AML-193 (cell line): Measurements from ENCODE around the gene ANKRD30A.
"Not testable (repeated sequence)": the region's sequence is repeated elsewhere in the genome, so short reads cannot be mapped to it uniquely, and the experiment has no call there.

ENCODE experiments used
- DNase-seq, 2 experiments: peaks; one replicate each; lab custom pipeline; 2025; lab: John Stamatoyannopoulos, UW

Gene ANKRD30A, protein sequence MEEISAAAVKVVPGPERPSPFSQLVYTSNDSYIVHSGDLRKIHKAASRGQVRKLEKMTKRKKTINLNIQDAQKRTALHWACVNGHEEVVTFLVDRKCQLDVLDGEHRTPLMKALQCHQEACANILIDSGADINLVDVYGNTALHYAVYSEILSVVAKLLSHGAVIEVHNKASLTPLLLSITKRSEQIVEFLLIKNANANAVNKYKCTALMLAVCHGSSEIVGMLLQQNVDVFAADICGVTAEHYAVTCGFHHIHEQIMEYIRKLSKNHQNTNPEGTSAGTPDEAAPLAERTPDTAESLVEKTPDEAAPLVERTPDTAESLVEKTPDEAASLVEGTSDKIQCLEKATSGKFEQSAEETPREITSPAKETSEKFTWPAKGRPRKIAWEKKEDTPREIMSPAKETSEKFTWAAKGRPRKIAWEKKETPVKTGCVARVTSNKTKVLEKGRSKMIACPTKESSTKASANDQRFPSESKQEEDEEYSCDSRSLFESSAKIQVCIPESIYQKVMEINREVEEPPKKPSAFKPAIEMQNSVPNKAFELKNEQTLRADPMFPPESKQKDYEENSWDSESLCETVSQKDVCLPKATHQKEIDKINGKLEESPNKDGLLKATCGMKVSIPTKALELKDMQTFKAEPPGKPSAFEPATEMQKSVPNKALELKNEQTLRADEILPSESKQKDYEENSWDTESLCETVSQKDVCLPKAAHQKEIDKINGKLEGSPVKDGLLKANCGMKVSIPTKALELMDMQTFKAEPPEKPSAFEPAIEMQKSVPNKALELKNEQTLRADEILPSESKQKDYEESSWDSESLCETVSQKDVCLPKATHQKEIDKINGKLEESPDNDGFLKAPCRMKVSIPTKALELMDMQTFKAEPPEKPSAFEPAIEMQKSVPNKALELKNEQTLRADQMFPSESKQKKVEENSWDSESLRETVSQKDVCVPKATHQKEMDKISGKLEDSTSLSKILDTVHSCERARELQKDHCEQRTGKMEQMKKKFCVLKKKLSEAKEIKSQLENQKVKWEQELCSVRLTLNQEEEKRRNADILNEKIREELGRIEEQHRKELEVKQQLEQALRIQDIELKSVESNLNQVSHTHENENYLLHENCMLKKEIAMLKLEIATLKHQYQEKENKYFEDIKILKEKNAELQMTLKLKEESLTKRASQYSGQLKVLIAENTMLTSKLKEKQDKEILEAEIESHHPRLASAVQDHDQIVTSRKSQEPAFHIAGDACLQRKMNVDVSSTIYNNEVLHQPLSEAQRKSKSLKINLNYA (N-terminal part only)

DNA sequence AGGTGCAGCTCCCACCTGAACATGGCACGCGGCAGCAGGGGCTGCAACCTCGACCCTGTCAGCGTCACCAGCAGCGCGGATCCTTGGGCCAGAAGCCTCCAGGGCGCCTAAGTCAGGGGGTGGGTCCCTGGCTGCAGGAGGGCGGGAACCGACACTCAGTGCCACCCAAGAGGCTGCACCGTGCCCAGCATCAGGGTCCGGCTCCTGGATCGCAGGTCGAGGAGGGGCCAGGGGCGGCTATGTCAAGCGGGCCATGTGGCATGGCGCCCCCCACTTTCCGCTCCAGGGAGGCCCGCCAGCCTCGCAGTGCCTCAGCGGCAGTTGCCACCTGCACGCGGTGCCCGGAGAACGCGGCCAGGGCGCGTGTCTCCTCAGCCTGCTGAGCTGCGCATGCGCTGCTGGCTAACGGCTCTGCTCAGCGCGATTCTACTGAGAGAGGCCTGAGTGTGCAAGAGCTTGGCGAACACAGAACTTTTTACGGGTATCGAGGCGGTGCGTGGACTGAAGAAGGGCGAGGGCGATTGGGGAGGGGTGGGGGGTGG lies at the start of gene ANKRD30A:
Gene ANKRD30A (plus strand): TSS at position 408 of the 542 bp plus-strand sequence. CDS start 190 bp downstream, outside the sequence.
- DNase-seq = no peak

DNA sequence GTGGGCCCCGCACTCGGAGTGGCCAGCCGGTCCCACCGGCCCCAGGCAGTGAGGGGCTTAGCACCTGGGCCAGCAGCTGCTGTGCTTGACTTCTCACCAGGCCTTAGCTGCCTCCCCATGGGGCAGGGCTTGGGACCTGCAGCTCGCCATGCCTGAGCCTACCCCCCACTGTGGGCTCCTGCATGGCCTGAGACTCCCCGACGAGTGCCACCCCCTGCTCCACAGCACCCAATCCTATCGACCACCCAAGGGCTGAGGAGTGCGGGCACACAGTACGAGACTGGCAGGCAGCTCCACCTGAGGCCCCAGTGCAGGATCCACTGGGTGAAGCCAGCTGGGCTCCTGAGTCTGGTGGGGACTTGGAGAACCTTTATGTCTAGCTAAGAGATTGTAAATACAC lies 49.3 kb upstream of the ANKRD30A start:
- DNase-seq = not testable (repeated sequence)

DNA sequence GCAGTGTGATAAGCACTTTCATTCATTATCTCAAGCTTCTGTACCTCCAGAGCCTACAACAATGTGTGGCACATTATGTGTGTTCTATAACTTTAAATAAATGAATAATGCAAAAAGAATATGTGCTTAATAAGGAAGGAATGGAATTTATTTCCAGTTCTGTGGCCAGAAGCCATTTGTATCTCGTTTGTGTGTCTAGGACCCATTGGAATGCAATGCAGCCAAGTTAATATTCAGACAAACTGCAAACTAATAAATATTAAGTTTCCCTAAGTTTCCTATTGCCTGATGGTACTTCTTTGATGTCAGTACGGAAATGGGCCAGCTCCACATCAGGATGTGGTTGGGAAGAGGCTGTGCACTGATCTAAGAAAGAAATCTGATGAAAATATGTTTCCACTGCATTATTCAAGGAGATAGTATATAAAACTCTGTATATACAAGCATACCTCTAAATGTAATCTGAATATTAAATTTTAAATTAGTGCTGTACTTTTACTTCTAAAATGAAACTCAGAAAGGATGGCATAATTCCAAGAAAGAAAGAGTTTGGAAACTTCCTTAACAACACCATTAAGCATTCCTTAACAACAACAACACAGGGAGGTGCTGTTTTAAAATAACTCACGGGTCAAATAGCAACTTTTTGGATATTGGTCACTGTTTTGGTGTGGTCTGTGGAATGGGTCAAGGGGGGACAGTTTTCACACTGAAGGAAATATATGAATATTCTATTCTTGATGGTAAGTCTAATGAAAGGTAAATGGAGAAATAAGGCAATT lies 29.4 kb upstream of the ANKRD30A start:
- DNase-seq = no peak

DNA sequence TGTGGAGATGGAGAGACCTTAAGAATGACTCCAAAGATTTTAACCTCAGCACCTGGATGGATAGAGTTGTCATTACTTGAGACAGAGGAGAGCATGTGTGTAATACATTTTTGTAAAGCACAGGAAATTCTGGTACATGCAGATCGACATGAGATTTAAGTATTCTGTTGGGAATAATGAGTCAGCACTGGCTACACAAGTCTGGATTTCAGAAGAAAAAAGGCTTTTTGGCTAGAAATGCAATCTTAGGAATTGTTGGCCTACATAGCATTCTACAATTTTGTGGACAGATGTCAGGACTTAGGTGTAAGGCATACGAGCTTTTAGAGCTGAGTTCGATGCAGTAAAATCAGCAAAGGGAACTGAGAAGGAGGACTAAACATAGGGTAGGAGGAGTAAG lies 24.1 kb upstream of the ANKRD30A start:
- DNase-seq = no peak

DNA sequence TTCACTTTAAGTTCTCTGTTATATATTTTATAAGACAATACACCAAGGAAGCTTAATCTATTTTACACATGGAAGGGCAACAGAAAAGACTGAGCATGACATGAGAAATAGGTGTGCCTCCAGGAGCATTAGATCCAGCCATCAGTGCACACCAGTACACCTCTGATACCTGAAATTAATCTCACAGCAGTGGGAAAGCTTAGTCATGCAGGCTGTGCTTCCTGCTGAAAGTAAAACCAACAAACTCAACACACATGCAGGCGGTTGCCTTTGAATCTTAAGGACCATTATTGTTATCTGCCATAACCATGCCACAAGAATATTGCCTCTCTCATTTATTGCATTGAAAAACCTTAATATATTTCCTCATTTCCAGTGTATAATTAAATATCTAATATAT lies 16.4 kb upstream of the ANKRD30A start:
- no peak for DNase-seq

DNA sequence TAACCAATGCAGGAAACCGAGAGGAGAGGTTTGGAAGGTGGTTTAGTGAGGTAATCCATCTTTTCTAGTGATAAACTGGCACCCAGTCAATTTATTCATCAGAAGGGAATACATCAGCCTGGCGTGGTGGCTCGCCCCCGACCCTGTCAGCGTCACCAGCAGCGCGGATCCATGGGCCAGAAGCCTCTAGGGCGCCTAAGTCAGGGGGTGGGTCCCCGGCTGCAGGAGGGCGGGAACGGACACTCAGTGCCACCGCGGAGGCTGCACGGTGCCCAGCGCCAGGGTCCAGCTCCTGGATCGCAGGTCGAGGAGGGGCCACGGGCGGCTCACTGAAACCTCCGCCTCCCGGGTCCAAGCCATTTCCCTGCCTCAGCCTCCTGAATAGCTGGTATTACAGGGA lies 866 bp upstream of the ANKRD30A start:
- DNase-seq = no peak

DNA sequence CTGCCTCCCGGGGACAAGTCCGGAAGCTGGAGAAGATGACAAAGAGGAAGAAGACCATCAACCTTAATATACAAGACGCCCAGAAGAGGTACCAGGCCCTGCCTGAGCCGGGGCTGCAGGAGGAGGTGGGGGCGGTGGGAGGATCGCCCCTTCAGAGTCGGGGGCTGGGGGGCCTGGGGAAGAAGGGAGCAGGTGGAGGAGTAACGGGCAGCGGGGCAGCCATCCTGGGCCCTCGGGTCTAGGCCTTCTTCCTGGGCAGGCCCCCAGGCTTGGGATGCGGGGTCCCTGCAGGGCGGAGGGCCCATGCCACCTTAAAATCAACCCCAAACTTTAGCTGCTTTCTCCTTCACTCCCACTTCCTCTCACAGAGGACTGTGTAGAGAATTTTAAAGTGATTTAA lies 523 bp downstream of the ANKRD30A start:
- DNase-seq = no peak

DNA sequence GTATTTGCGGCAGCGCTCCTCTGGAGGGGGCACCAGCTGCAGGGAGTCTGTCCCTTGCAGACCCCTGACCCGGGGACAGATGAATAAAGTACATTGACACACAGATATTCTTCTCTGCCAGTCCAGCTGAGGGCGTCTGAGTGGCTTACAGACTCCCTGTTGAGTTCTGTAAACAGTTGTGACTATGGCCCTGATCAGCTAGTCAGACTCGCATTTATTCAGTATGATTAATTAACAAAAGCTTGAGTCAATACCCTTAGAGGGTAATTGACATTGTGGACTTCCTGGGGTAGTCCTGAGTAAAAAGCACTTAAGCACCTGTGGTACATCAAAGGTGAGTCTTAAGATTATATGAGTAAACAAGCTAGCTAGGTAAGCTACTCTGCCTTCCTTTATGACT lies 21.0 kb downstream of the ANKRD30A start:
- DNase-seq = no peak

DNA sequence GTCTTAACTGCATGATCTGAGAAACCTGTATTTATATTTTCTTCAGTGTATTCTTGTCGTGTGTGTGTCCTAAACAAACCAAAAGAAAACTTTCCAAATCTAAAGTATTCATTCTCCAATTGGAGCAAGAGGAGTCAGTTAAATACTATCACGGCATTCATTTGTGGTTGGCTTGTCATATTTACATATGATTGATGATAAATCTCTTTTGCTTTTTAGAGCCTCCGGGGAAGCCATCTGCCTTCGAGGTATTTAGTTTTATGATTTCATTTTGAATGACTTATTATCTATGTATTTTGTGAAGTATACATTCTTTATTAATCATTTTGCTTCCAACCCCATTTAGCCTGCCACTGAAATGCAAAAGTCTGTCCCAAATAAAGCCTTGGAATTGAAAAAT lies 37.0 kb downstream of the ANKRD30A start:
- not testable (repeated sequence) for DNase-seq

DNA sequence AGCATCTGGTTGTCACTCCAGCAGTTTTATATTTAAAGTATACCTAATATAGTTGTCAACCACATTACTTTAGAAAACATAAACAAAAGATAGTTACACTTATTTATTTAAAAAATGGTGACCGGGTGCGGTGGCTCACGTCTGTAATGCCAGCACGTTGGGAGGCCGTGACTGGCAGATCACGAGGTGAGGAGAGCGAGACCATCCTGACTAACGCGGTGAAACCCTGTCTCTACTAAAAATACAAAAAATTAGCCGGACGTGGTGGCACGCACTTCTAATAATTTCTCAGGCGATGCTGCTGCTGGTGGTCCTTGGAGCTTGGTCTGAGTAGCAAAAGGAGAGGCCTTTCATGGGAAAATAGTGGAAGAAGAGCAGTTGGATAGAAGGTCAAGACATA lies 46.5 kb downstream of the ANKRD30A start:
- DNase-seq = not testable (repeated sequence)

DNA sequence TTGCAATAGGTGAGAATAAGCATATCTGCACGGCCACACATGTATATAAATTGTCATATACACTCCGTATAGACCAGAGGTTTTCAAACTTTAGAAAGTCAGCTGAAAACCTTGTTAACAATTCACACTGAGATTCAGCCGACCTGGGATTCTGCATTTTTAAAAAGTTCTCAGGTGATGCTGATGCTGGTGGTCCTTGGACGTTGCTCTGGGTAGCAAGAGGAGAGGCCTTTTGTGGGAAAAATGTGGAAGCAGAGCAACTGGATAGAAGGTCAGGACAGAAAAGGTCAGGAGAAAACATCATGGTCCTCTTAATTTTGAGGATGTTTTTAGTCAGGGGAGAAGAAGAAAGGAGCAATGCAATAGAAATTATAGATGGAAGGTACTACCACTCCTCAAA lies 52.9 kb downstream of the ANKRD30A start:
- not testable (repeated sequence) for DNase-seq

DNA sequence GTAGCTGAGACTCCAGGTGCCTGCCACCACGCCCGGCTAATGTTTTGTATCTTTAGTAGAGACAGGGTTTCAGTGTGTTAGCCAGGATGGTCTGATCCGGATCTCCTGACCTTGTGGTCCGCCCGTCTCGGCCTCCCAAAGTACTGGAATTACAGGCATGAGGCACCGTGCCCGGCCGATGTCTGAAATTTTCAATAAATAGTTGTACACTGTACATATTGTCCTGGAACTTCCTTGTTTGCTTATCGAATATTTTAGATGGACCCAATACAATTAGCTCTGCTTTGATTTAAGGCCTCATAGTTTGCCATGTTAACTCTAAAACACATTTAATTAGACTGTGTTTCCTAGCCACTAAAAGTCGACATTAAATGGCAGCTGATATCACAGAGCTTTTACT lies 57.3 kb downstream of the ANKRD30A start:
- not testable (repeated sequence) for DNase-seq

DNA sequence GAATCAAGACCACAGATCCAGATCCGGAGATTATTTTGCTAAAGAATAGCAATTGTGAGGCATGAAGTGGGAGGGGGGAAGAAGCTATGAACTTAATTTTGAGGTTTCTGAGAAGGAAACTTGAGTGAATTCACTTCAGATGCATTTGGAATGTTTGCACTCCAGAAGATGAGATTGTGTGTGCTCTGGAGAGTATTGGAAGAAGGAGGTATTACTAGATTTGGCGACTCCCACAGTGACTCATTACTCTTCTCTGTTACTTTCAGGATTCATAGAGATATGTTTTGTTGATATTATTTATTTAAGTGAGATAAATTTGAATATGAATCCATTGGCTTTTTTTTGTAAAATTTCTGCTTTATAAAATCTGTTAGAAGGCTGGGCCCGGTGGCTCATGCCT lies 80.7 kb downstream of the ANKRD30A start:
- no peak for DNase-seq

DNA sequence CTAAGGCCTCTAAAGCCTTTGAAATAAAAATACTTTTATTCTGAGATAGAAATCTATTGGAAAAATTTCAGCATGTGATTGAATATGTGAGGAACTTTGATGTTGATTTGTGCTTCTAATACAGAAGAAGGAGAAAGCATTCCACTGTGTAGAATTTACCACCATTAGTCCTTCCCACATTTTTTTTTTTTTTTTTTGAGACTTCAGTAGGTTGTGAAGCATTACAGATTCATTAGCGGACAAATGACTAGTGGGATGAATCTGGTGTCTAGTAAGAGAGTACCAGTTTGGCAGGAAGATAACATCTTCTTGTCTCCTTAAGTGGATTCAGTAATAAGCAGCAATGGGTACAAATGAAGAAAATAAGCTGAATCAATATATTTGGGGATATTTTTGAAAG lies 95.5 kb downstream of the ANKRD30A start:
- no peak for DNase-seq

DNA sequence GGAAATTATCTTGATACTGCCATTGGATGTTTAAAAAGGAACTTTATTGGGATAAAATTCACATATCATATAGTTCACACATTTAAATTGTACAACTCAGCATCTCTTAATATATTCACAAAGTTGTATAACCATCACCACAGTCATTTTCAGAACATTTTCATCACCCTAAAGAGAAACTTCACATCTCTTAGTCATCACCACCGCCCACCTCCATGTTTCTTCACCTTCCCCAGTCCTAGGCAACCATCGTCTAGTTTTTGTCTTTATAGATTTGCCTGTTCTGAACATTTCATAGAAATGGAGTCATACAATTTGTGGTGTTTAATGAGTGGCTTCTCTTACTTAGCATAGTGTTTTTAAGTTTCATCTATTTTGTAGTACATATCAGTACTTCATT lies 96.6 kb downstream of the ANKRD30A start:
- no peak for DNase-seq

DNA sequence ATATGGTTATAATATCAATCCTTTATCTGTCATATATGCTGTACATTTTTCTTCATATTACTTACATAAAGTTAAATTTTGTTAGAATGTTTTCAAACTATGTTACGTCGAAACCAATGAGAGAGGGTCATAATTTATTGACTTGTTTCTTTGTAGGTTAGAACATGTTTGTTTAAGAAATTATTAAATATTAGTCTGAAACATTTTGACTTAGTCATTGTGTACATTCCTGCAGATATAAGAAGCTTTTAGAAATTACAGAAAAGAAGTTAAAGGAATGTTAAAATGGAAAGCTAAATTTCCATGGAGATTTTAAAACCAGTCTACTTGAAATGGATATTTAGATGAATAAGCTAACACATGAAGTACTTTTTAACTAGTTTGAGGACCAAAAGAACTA lies 99.8 kb downstream of the ANKRD30A start:
- DNase-seq = no peak

DNA sequence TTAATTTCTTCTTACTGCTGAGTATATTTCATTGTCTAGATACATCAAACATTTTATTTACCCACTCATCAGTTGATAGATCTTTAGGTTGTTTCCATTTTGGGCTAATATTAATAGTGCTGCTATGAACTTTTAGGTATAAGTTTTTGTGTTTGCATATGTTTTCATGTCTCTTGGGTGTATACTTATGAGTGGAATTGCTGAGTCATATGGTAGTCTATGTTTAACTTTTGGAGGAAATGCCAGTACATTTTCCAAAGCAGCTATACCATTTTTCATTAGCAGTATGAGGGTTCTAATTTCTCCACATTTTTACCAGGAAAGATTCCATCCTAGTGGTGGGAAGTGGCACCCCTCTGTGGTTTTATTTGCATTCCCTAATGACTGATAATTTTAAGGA lies 101.1 kb downstream of the ANKRD30A start:
- DNase-seq = no peak

DNA sequence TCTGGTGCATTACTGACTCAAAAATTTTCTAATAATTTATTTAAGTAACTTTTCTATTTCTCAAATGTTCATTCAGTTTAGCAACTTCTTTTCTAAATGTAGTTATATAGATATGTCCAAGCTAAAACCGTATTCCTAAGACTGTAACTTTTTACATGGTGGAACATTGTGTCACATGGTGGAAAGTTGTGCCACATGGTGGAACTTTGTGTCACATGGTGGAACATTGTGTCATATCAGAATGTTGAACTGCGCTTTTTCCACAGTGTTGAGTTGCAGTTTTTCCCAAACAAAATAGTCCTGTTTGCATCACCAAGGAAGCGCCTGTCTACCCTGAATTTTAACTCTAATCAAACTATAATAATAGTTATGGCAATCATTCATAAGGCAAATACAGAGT lies 109.3 kb downstream of the ANKRD30A start:
- DNase-seq = no peak

DNA sequence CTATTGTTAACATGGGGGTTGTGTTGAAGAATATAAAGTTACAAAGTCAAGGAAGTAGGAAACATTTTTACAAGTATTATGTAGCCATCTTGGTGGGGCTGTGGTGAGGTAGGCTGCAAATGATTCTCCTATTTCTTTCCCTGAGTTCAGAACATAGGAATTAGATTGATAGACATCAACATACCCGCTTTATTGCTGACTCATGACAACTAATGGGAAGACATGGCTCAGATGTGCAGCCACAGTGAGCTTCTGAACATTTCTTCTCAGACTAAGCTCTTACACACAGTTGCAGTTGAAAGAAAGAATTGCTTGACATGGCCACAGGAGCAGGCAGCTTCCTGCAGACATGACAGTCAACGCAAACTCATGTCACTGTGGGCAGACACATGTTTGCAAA lies 110.7 kb downstream of the ANKRD30A start:
- no peak for DNase-seq

DNA sequence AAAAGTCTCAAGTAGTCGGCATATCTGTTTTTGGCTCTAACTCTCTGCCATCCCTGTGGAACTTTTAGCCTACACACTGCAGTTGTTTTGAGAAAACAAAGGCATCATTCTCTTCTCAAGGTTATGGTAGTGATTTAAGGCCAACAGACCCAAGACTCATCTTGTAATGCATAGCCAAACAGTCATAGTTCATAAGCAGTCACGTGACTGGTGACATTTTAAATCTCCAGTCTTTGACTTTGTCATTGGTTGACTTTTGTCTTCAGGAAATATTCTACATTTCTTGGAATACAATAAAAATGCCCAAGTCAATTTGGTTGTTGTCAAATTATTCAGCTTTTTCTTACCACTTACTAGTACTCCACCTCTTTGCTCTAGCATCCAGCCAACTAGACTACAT lies 114.8 kb downstream of the ANKRD30A start:
- DNase-seq = no peak

DNA sequence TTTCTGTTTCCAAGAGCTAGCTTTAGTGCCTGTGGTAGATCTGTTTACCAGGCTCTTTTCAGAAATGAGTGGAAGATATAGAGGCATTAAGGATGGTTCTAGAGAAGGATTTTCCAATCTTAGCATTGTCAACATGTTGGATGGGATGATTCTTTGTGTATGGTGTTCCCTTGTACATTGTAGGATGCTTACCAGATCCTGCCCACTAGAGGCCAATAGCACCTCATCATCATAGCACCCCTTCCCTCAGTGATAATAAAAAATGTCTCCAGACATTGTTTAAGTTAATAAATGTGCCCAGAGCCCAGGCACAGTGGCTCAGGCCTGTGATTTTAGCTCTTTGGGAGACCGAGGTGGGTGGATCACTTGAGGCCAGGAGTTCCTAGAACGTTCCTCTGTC lies 121.2 kb downstream of the ANKRD30A start:
- DNase-seq = no peak
